Peyer's patch (tissue), 4 donors: ENCODE data around the gene YTHDC2. TPM values are rescaled to one million over a fixed set of nuclear protein-coding genes. Genes with fewer than 3 reads are reported as not detected.

Source experiments
- DNase-seq, 3 donors: peaks; one replicate each; pipeline ENCODE4 v3.0.0-alpha.2; 2017 to 2019
- H3K27ac ChIP-seq, 4 donors: fragments of 200-600 bp; sonication (generic); one replicate each; pipeline ENCODE4 v1.5.1; 2016 to 2019
- H3K27me3 ChIP-seq, 2 donors: fragments of 200-600 bp; sonication (generic); one replicate each; pipeline ENCODE4 v1.5.1; 2019
- H3K36me3 ChIP-seq, 3 donors: fragments of 200-600 bp; sonication (generic); one replicate each; pipeline ENCODE4 v1.5.1; 2016 to 2019
- H3K4me1 ChIP-seq, 4 donors: fragments of 200-600 bp; sonication (generic); one replicate each; pipeline ENCODE4 v1.5.1; 2016 to 2019
- H3K4me3 ChIP-seq, 4 donors: fragments of 200-600 bp; sonication (generic); 1 replicate in 3 of 4; 2 replicates in 1 of 4; pipeline ENCODE4 v1.5.1; 2016 to 2019; ENCODE audit warnings: mild to moderate bottlenecking in 1 of 4
- H3K9me3 ChIP-seq, 4 donors: fragments of 200-600 bp; sonication (generic); one replicate each; pipeline ENCODE4 v1.5.1; 2016 to 2019; ENCODE audit warnings: mild to moderate bottlenecking in 1 of 4
- POLR2A ChIP-seq, 2 donors: fragments of 450-650 bp; IDR thresholded peaks; one replicate each; pipeline ENCODE4 v1.5.1; 2017; ENCODE audit warnings: antibody characterized with exemption in 2 of 2, mild to moderate bottlenecking in 2 of 2, moderate library complexity in 2 of 2
- total RNA-seq, 4 donors: library from RNA; depleted of rRNA; stranded (reverse); fragments of >200 nt; gene quantifications; one replicate each; pipeline ENCODE4 v1.1.0, GENCODE V29; 2016
- TF ChIP-seq, protein P1 (sequence below), 6 experiments: fragments of 450-650 bp in 4 of 6; fragments of 200-600 bp in 2 of 6; sonication (generic) in 1 of 6; IDR thresholded peaks; one replicate each; pipeline ENCODE4 v1.5.1; 2017 to 2019; ENCODE audit warnings: antibody characterized with exemption in 6 of 6, mild to moderate bottlenecking in 3 of 6, moderate library complexity in 1 of 6

YTHDC2 gene
- total RNA-seq = 10 to 100 TPM; 27.4 to 39.1 (median 30.9) TPM

DNA sequence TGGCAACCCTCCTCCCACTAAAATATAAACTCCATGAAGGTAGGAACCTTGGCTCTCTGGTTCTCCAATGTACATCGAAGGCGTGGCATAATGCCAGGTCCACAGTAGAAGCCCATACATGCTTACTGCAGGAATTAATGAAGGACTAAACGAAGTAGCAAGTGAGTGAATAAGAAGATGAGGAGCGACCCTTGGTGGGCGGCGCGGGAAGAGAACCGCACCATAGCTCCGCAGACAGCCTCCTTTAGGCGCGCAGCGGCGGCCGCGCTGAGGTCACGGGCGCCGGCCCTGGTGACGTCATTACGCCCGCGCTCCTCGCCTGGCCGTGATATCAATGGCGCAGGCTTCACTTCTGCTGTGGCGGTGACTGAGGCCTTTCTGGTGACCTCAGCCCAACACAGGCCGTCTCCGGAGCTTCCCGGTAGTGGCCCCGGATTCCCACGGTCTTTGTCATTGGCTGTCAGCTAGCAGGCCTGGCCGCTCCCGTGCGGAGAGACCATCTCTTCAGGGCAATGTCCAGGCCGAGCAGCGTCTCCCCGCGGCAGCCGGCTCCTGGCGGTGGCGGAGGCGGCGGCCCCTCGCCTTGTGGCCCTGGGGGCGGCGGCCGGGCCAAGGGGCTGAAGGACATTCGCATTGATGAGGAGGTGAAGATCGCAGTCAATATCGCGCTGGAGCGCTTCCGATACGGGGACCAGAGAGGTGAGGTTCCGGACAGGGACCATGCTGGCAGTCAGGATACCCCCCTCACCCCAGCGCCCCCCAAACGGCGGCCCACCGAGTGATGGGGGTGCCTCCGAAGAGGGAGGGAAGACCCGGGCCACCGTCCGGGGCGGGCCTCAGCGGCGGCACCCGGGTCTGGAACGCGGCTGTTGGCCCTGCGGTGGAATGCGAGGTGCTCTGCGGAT is at the start of gene YTHDC2:
TSS of gene YTHDC2 (plus strand) at position 311 of the 905 bp plus-strand sequence. CDS start at position 513, 202 bp downstream.
- DNase-seq = peak; percentile 80 to 93 (median 89)
- Histone ChIP-seq H3K27ac (peak within 1 kb of the TSS; percentile 79 to 89 (median 87)), H3K9me3 (no peaks in the 10 kb centered on the region), H3K27me3 (no peaks in the 10 kb centered on the region), H3K4me3 (peak within 1 kb of the TSS; percentile 60 to 81 (median 74)), H3K36me3 (no peaks in the 10 kb centered on the region), H3K4me1 (peaks cover 0 to 23% (median 2%) of the 10 kb centered on the region in 4 donors)
- TF ChIP-seq, protein P1, sequence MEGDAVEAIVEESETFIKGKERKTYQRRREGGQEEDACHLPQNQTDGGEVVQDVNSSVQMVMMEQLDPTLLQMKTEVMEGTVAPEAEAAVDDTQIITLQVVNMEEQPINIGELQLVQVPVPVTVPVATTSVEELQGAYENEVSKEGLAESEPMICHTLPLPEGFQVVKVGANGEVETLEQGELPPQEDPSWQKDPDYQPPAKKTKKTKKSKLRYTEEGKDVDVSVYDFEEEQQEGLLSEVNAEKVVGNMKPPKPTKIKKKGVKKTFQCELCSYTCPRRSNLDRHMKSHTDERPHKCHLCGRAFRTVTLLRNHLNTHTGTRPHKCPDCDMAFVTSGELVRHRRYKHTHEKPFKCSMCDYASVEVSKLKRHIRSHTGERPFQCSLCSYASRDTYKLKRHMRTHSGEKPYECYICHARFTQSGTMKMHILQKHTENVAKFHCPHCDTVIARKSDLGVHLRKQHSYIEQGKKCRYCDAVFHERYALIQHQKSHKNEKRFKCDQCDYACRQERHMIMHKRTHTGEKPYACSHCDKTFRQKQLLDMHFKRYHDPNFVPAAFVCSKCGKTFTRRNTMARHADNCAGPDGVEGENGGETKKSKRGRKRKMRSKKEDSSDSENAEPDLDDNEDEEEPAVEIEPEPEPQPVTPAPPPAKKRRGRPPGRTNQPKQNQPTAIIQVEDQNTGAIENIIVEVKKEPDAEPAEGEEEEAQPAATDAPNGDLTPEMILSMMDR (IDR thresholded peaks at IDR 0.05) = peak in 2 of 6 experiments; percentile 5 to 24
- TF ChIP-seq POLR2A (IDR thresholded peaks at IDR 0.05) = peak; percentile 65 to 78

DNA sequence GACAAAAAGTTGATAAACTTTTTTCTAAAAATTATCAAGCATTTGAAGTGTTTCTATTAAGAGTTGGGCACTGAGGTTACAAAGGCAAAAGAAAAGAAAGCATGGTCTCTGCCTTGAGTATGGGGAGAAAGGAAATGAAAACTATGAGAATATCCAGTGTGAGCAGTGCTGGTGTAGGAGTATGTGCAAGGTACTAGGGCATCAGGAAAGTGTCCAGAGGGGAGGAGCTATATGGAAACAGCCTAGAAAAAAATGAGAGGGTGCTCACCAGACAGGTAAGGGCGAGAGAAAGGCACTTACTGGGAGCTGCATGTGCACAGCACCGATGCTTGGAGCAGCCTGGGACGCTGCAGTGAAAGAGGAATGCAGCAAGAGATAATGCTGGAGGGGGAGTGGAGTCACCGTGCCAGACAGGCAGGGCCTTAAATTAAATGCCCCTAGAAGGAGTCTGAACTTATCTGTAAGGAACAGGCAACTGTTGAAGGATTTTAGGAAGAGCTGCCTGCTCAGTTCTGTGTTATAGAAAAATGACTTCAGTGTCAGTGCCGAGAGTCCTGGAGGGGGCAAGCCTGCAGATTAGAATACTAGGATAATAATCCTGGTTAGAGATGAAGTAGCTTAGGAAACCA is 39.3 kb upstream of the YTHDC2 start:
- TF ChIP-seq, protein P1 (IDR thresholded peaks at IDR 0.05) = no peak
- no peak for TF ChIP-seq POLR2A (IDR thresholded peaks at IDR 0.05)
- no peak for DNase-seq
- no peaks in the 10 kb centered on the region for H3K36me3 ChIP-seq

DNA sequence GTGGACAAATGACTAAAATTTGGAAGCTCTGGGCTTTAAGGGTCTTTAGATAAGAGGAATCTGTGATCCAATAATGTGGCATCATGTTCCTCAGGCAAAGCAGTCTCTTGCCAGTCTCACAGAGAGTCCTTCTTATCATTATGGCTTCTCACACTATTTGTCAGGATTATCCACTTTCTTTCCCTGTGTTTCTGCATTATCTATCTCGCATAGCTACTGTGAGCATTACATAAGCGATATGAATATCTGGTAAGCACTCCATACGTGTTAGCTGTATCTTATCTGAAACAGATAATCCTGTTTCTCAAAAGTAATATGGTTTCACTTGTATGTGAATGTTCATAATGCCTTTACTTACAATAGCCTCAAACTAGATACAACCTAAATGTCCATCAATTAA is 34.8 kb upstream of the YTHDC2 start:
- no peaks in the 10 kb centered on the region for H3K27me3 ChIP-seq
- no peaks in the 10 kb centered on the region for H3K4me1 ChIP-seq
- TF ChIP-seq POLR2A (IDR thresholded peaks at IDR 0.05) = no peak
- TF ChIP-seq, protein P1 (IDR thresholded peaks at IDR 0.05) = no peak
- no peak overlapping the region for H3K4me3 ChIP-seq
- no peaks in the 10 kb centered on the region for H3K9me3 ChIP-seq
- no peak for DNase-seq
- H3K27ac ChIP-seq = no peak overlapping the region
- H3K36me3 ChIP-seq = no peaks in the 10 kb centered on the region

More for the DNA sequence above, 39.3 kb upstream of the YTHDC2 start:
- H3K9me3 ChIP-seq = no peaks in the 10 kb centered on the region
- no peak overlapping the region for H3K4me3 ChIP-seq
- no peak overlapping the region for H3K27ac ChIP-seq
- no peaks in the 10 kb centered on the region for H3K27me3 ChIP-seq
- H3K4me1 ChIP-seq = no peaks in the 10 kb centered on the region

DNA sequence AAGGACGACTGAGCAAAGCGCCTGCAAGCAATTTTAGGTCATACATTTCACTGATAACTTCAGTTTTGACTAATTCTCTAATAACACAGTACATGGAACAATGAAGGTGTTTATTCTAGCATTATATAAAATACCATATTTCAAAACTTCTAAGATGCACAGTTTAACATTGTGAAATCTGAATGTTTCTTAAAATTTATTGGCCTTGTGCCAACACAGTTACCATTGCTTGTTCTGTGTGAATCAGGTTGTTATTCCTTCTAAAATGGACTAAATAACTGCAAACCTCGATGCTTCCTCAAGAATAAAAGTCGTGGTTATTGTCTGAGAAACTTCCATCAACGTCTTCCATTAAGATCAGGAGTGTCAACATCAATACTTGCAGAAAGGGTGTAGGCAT is 33.3 kb upstream of the YTHDC2 start:
- DNase-seq = no peak
- no peaks in the 10 kb centered on the region for H3K9me3 ChIP-seq

DNA sequence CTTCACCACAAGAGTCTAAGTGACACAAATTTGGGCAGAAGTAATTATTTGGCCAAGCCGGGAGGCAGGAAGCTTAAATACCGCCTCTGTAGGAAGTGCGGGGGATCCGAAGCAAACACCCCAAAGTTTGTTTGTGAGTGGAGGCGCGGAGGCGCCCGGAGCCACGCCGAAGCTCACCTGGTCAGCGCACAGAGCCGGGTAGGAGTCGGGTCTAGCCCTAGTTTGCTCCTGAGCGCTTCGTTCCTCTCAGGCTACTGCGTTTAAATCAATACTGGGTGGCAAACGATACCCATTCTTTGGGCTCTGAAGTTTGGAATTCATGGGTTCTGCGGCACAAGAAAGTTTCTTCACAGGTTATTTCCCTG is 26.1 kb upstream of the YTHDC2 start:
- TF ChIP-seq, protein P1 (IDR thresholded peaks at IDR 0.05) = no peak
- Histone ChIP-seq H3K4me1 (peaks cover 0 to 21% (median 2%) of the 10 kb centered on the region in 4 donors), H3K27me3 (no peaks in the 10 kb centered on the region), H3K4me3 (peak overlapping the region; percentile 24 to 64 (median 50)), H3K27ac (no peak overlapping the region), H3K9me3 (peaks cover 0 to 12% (median 3%) of the 10 kb centered on the region in 4 donors), H3K36me3 (no peaks in the 10 kb centered on the region)
- DNase-seq = no peak

More for the DNA sequence above, 33.3 kb upstream of the YTHDC2 start:
- Histone ChIP-seq H3K27me3 (no peaks in the 10 kb centered on the region), H3K27ac (no peak overlapping the region), H3K4me1 (no peaks in the 10 kb centered on the region), H3K4me3 (no peak overlapping the region), H3K36me3 (no peaks in the 10 kb centered on the region)
- TF ChIP-seq, protein P1 (IDR thresholded peaks at IDR 0.05) = no peak
